GM12878 (cell line): ENCODE measurements around the gene IKZF1. TPM values are rescaled to one million over a fixed set of nuclear protein-coding genes. Genes with fewer than 3 reads are reported as not detected.

Experiments
- ATAC-seq: fragments of 200-7000 bp; cut with Tn5 transposase; 3 replicates; pipeline ENCODE4 v1.9.1; 2020; ENCODE audit warnings: mild to moderate bottlenecking, moderate library complexity
- BruUV-seq: library from RNA; stranded (reverse); fragments of 400-500 nt; replicated peaks from 2 replicates; lab custom pipeline; 2021; lab: Mats Ljungman, UMichigan
- CTCF ChIA-PET: fragments of 300-600 bp; sonication (Branson Sonifier 250); formaldehyde crosslinking; extraction: SDS; loops from one replicate; lab custom pipeline; 2021; ENCODE audit warnings: inconsistent platforms; lab: Yijun Ruan, JAX
- POLR2A ChIA-PET: fragments of 350-600 bp; formaldehyde crosslinking; extraction: SDS; loops from one replicate; lab custom pipeline; 2021; ENCODE audit warnings: inconsistent platforms; lab: Charles Lee
- RAD21 ChIA-PET: fragments of 300-600 bp; sonication (Branson Sonifier 250); formaldehyde crosslinking; loops from one replicate; lab custom pipeline; 2023; ENCODE audit warnings: antibody characterized with exemption; ENCODE audit not compliant: unreplicated experiment; lab: Charles Lee
- SMC1A ChIA-PET: fragments of 300-600 bp; sonication (Branson Sonifier 250); formaldehyde crosslinking; loops from one replicate; lab custom pipeline; 2023; ENCODE audit not compliant: unreplicated experiment, uncharacterized antibody; lab: Charles Lee
- DNase-seq: peaks from one replicate; pipeline ENCODE4 v3.0.0-alpha.2; 2011; ENCODE audit warnings: low read depth, low spot score
- FAIRE-seq: peaks from 3 replicates; lab custom pipeline; 2011; peaks lifted over from hg19 to GRCh38; lab: Jason Lieb, UNC
- H2AFZ ChIP-seq: 2 replicates; pipeline ENCODE4 v1.6.0; 2011; ENCODE audit warnings: low read depth, low read length, control low read depth; ENCODE audit not compliant: control insufficient read depth
- H3K27ac ChIP-seq: 2 replicates; pipeline ENCODE4 v1.5.1; 2011; ENCODE audit warnings: control low read depth; ENCODE audit not compliant: control insufficient read depth, insufficient read depth
- H3K27me3 ChIP-seq, 2 experiments: replicated peaks in 1 of 2; 2 replicates each; pipeline versions ENCODE4 v1.6.0 to v1.6.1; 2011; ENCODE audit warnings: low read length in 1 of 2; ENCODE audit not compliant: control insufficient read depth in 2 of 2, insufficient read depth in 2 of 2
- H3K36me3 ChIP-seq, 2 experiments: 2 replicates each; pipeline ENCODE4 v1.5.1; 2011; ENCODE audit warnings: low read length in 1 of 2; ENCODE audit not compliant: control insufficient read depth in 2 of 2, insufficient read depth in 2 of 2
- H3K4me1 ChIP-seq: 2 replicates; pipeline ENCODE4 v1.6.1; 2011; ENCODE audit warnings: mild to moderate bottlenecking, low read length, moderate library complexity, mixed read lengths; ENCODE audit not compliant: control insufficient read depth, insufficient read depth
- H3K4me2 ChIP-seq: 2 replicates; pipeline ENCODE4 v1.6.0; 2011; ENCODE audit warnings: control low read depth; ENCODE audit not compliant: control insufficient read depth, insufficient read depth
- H3K4me3 ChIP-seq: fragments of 200-600 bp; sonication (generic); 2 replicates; pipeline ENCODE4 v1.5.1; 2016
- H3K79me2 ChIP-seq: 2 replicates; pipeline ENCODE4 v1.6.0; 2011; ENCODE audit warnings: low read length; ENCODE audit not compliant: control insufficient read depth, insufficient read depth
- H3K9ac ChIP-seq: 2 replicates; pipeline ENCODE4 v1.8.0; 2011; ENCODE audit warnings: low read length, control low read depth, mixed read lengths; ENCODE audit not compliant: control insufficient read depth, insufficient read depth
- H3K9me3 ChIP-seq: replicated peaks from 3 replicates; pipeline ENCODE4 v1.5.1; 2011; ENCODE audit warnings: mild to moderate bottlenecking, low read length; ENCODE audit not compliant: control insufficient read depth, insufficient read depth
- H4K20me1 ChIP-seq: 2 replicates; pipeline ENCODE4 v1.6.0; 2011; ENCODE audit not compliant: control insufficient read depth, insufficient read depth
- EED ChIP-seq: sonication (generic); IDR thresholded peaks from 2 replicates; pipeline ENCODE4 v1.6.1; 2016; ENCODE audit warnings: antibody characterized with exemption, low read depth
- FOS ChIP-seq: IDR thresholded peaks from 3 replicates; pipeline ENCODE4 v1.6.1; 2011; ENCODE audit warnings: borderline replicate concordance; ENCODE audit not compliant: insufficient read length; ENCODE audit errors: extremely low read depth
- MLLT1 ChIP-seq: fragments of 450-650 bp; IDR thresholded peaks from 2 replicates; pipeline ENCODE4 v1.6.1; 2016; ENCODE audit warnings: mild to moderate bottlenecking
- POLR2A ChIP-seq: IDR thresholded peaks from 2 replicates; pipeline ENCODE4 v1.6.1; 2011; ENCODE audit warnings: low read depth, mild to moderate bottlenecking, low read length
- RAD21 ChIP-seq: IDR thresholded peaks from 2 replicates; pipeline ENCODE4 v1.6.1; 2011; ENCODE audit warnings: mild to moderate bottlenecking, low read depth, low read length, moderate library complexity; ENCODE audit not compliant: insufficient read depth
- RUNX3 ChIP-seq: IDR thresholded peaks from 2 replicates; pipeline ENCODE4 v1.6.1; 2012; ENCODE audit warnings: low read length, inconsistent platforms
- STAT1 ChIP-seq: fragments of 450-650 bp; conservative IDR thresholded peaks from 2 replicates; pipeline ENCODE4 v1.6.1; 2014; ENCODE audit warnings: antibody characterized with exemption, mild to moderate bottlenecking
- WGBS: methylation state at CpG from one replicate; pipeline ENCODE4 v1.1.6; 2016; ENCODE audit warnings: low lambda C conversion rate; ENCODE audit not compliant: insufficient replicate concordance, insufficient coverage; ENCODE audit errors: missing lambda C conversion rate; 5-methylcytosine and 5-hydroxymethylcytosine counted together
- in situ Hi-C: fragments of 300-500 bp; cut with MboI; formaldehyde crosslinking; loops from 9 replicates; pipeline ENCODE4 v1.14.3; 2018; ENCODE audit warnings: mixed read lengths
- intact Hi-C: fragments of 100-400 bp; cut with micrococcal nuclease; formaldehyde crosslinking; loops from one replicate; pipeline ENCODE4 v1.14.2; 2022; ENCODE audit not compliant: unreplicated experiment
- polyA plus RNA-seq, 11 experiments: library from polyadenylated mRNA; depleted of rRNA in 4 of 11; unstranded in 6 of 11; stranded (reverse) in 5 of 11; fragments of >200 nt; fragmentation: Nextera tagmentation in 4 of 11; fragmentation: Illumina TruSeq in 1 of 11; extraction: Ambion mirVana in 4 of 11; extraction: Trizol in 1 of 11; gene quantifications; 1 replicate in 1 of 11; 2 replicates in 10 of 11; pipeline versions ENCODE4 v1.2.1 to v1.2.3, GENCODE V29; 2011 to 2016; ENCODE audit warnings: inconsistent platforms in 2 of 11, missing spikeins in 2 of 11, low read depth in 1 of 11
- total RNA-seq, 4 experiments: library from RNA; depleted of rRNA in 3 of 4; stranded (reverse); fragments of >200 nt in 3 of 4; fragmentation: Illumina TruSeq in 1 of 4; extraction: Trizol in 1 of 4; gene quantifications; 2 replicates each; pipeline versions ENCODE4 v1.2.1 to v1.2.3, GENCODE V29; 2013 to 2021

Gene IKZF1
- total and polyA plus RNA-seq, 10 of the 15 experiments (the other 5 are each of a cell fraction or from before 2014, with no cell fraction given): 27.2 to 125 (median 71.6) TPM

- Histone ChIP-seq H2AFZ (peak overlapping the region; percentile 68), H3K36me3 (no peaks in the 10 kb centered on the region), H3K9ac (peak overlapping the region; percentile 50), H4K20me1 (no peaks in the 10 kb centered on the region), H3K4me2 (peak overlapping the region; percentile 49), H3K9me3 (no peaks in the 10 kb centered on the region), H3K4me3 (peak overlapping the region; percentile 79), H3K27ac (peak overlapping the region; percentile 67), H3K4me1 (peaks cover 10% of the 10 kb centered on the region)
- DNase-seq (no peak), ATAC-seq (peak; percentile 68)
- RAD21 ChIA-PET: interaction anchor here (0.8 to 13.0 kb wide), 12 partner anchors 11 to 162 kb away, joined by 3 to 293 read pairs (median 6); no protein-coding TSS in a partner anchor
- under 1% methylated on average over 20 of the region's 20 CpGs for WGBS
- intact Hi-C loops: loop anchor here (1.0 to 5.0 kb wide), 3 partner anchors 64 to 162 kb away; no protein-coding TSS in a partner anchor
- BruUV-seq: no TSS peak
- TF ChIP-seq RUNX3 (peak; percentile 58), FOS (no peak), MLLT1 (0 out of 2 replicates have a peak, but pooled peaks have one; percentile 38), STAT1 (no peak), RAD21 (0 out of 2 replicates have a peak, but pooled peaks have one; percentile 2), POLR2A (peak; percentile 51; the same call in 1 of the 2 replicates), EED (peak; percentile 13; the same call in 1 of the 2 replicates)
- TF ChIP-seq, all 136 proteins: peak for 5
- H3K79me2 ChIP-seq: peaks cover 56% of the 10 kb centered on the region
- ChIA-PET POLR2A (interaction anchor here (0.7 to 12.6 kb wide), 12 partner anchors 8 to 161 kb away, joined by 3 to 165 read pairs (median 4); no protein-coding TSS in a partner anchor), CTCF (interaction anchor here (0.6 to 14.5 kb wide), 16 partner anchors 9 to 856 kb away, joined by 3 to 250 read pairs (median 4); no protein-coding TSS in a partner anchor), SMC1A (interaction anchor here (0.6 to 12.9 kb wide), 17 partner anchors 9 to 213 kb away, joined by 3 to 356 read pairs (median 10); no protein-coding TSS in a partner anchor)
- no peaks in the 10 kb centered on the region for H3K27me3 ChIP-seq
- in situ Hi-C loops: no loop called here
- FAIRE-seq: no peak
Measured at GRCh38 chr7:50304911-50305582, 531 bp downstream of the IKZF1 start.
